Nephron (organoid): ENCODE results near the gene ST6GALNAC3.
A peak's percentile ranks its signal among the peaks of the same experiment; 100 is the strongest.

Experiments used
- H3K27ac Mint-ChIP-seq, 3 experiments: 2 replicates each; pipeline ENCODE4 v1.8.0; 2020; ENCODE audit warnings: mixed read lengths in 3 of 3, mild to moderate bottlenecking in 2 of 3, moderate library complexity in 1 of 3
- H3K27me3 Mint-ChIP-seq: 2 replicates; pipeline ENCODE4 v1.8.0; 2021; ENCODE audit warnings: low read depth, mild to moderate bottlenecking, moderate library complexity, mixed read lengths
- H3K36me3 Mint-ChIP-seq: 2 replicates; pipeline ENCODE4 v1.8.0; 2020; ENCODE audit warnings: low read depth, mixed read lengths
- H3K4me1 Mint-ChIP-seq: 2 replicates; pipeline ENCODE4 v1.8.0; 2020; ENCODE audit warnings: mixed read lengths
- H3K4me3 Mint-ChIP-seq, 3 experiments: 2 replicates each; pipeline ENCODE4 v1.8.0; 2020; ENCODE audit warnings: mild to moderate bottlenecking in 3 of 3, mixed read lengths in 3 of 3, moderate library complexity in 2 of 3
- H3K9me3 Mint-ChIP-seq: 2 replicates; pipeline ENCODE4 v1.8.0; 2020; ENCODE audit warnings: mixed read lengths
- CTCF ChIP-seq, 3 experiments: fragments of 200-600 bp; sonication (generic); IDR thresholded peaks; one replicate each; pipeline ENCODE4 v1.5.0; 2021; ENCODE audit warnings: antibody characterized with exemption in 3 of 3; ENCODE audit not compliant: unreplicated experiment in 3 of 3

Gene ST6GALNAC3

GRCh38 chr1:76158126-76158525 lies 83.6 kb downstream of the ST6GALNAC3 start:
- H3K27me3 Mint-ChIP-seq, result no peaks in the 10 kb centered on the region
- H3K9me3 Mint-ChIP-seq, result no peaks in the 10 kb centered on the region
- H3K27ac Mint-ChIP-seq, result no peak overlapping the region
- H3K4me3 Mint-ChIP-seq, result no peak overlapping the region
- H3K4me1 Mint-ChIP-seq, result peaks cover 31% of the 10 kb centered on the region
- H3K36me3 Mint-ChIP-seq, result no peaks in the 10 kb centered on the region
- no peak for TF ChIP-seq CTCF (IDR thresholded peaks at IDR 0.05; ENCODE audit: unreplicated experiment in 3 of 3)

GRCh38 chr1:76160225-76160624 lies 85.7 kb downstream of the ST6GALNAC3 start:
- H3K9me3 Mint-ChIP-seq, result peaks cover 5% of the 10 kb centered on the region
- no peaks in the 10 kb centered on the region for H3K36me3 Mint-ChIP-seq
- peak overlapping the region in 1 of 3 experiments; percentile 17 for H3K27ac Mint-ChIP-seq
- no peak overlapping the region for H3K4me3 Mint-ChIP-seq
- H3K27me3 Mint-ChIP-seq, result no peaks in the 10 kb centered on the region
- no peak for TF ChIP-seq CTCF (IDR thresholded peaks at IDR 0.05; ENCODE audit: unreplicated experiment in 3 of 3)
- peaks cover 13% of the 10 kb centered on the region for H3K4me1 Mint-ChIP-seq

GRCh38 chr1:76161451-76161850 lies 86.9 kb downstream of the ST6GALNAC3 start:
- Mint-ChIP-seq H3K9me3 (peaks cover 11% of the 10 kb centered on the region), H3K27ac (no peak overlapping the region), H3K27me3 (no peaks in the 10 kb centered on the region), H3K36me3 (peaks cover 7% of the 10 kb centered on the region), H3K4me1 (peaks cover 13% of the 10 kb centered on the region), H3K4me3 (no peak overlapping the region)
- no peak for TF ChIP-seq CTCF (IDR thresholded peaks at IDR 0.05; ENCODE audit: unreplicated experiment in 3 of 3)

- Mint-ChIP-seq H3K4me1 (peaks cover 13% of the 10 kb centered on the region), H3K27ac (no peak overlapping the region), H3K9me3 (peaks cover 19% of the 10 kb centered on the region), H3K4me3 (no peak overlapping the region), H3K27me3 (no peaks in the 10 kb centered on the region), H3K36me3 (peaks cover 15% of the 10 kb centered on the region)
- TF ChIP-seq CTCF (IDR thresholded peaks at IDR 0.05; ENCODE audit: unreplicated experiment in 3 of 3), result no peak
These were observed 87.7 kb downstream of the ST6GALNAC3 start for GRCh38 chr1:76162254-76162653.

- TF ChIP-seq CTCF (IDR thresholded peaks at IDR 0.05; ENCODE audit: unreplicated experiment in 3 of 3), result no peak
- peaks cover 37% of the 10 kb centered on the region for H3K9me3 Mint-ChIP-seq
- no peak overlapping the region for H3K4me3 Mint-ChIP-seq
These were observed 89.6 kb downstream of the ST6GALNAC3 start for GRCh38 chr1:76164165-76164564.

GRCh38 chr1:76170084-76170483 lies 95.5 kb downstream of the ST6GALNAC3 start:
- Mint-ChIP-seq H3K9me3 (peaks cover 59% of the 10 kb centered on the region), H3K27me3 (no peaks in the 10 kb centered on the region), H3K27ac (no peak overlapping the region), H3K36me3 (peaks cover 56% of the 10 kb centered on the region), H3K4me1 (no peaks in the 10 kb centered on the region), H3K4me3 (no peak overlapping the region)
- no peak for TF ChIP-seq CTCF (IDR thresholded peaks at IDR 0.05; ENCODE audit: unreplicated experiment in 3 of 3)

More at GRCh38 chr1:76164165-76164564, 89.6 kb downstream of the ST6GALNAC3 start:
- Mint-ChIP-seq H3K27me3 (no peaks in the 10 kb centered on the region), H3K27ac (no peak overlapping the region), H3K4me1 (peaks cover 13% of the 10 kb centered on the region), H3K36me3 (peaks cover 35% of the 10 kb centered on the region)
